Measurements from ENCODE around the gene EPHB1.
"Not testable (repeated sequence)": the region's sequence is repeated elsewhere in the genome, so short reads cannot be mapped to it uniquely, and the experiment has no call there.

EPHB1 gene

DNA sequence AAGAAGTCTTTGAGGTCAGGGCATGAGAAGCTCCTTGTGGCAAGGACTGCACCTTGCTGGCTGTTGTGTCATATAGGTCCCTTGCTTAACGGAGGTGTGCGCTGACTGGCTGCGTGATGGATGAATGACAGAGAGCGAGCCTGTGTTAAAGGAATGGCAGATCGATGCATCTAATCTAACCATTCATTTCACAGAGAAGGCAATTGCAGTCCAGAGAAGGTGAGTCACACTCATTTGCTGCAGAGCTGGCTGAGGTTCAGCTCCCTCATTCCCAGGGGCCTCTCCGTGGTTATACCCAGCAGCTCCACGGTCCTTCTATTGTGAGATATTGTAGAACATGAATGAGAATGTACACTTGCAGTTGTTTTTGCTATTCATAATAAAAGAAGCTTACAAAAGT lies 289.3 kb downstream of the EPHB1 start:
- peak; percentile 4 for DNase-seq (ENCODE audit: low read depth)

DNA sequence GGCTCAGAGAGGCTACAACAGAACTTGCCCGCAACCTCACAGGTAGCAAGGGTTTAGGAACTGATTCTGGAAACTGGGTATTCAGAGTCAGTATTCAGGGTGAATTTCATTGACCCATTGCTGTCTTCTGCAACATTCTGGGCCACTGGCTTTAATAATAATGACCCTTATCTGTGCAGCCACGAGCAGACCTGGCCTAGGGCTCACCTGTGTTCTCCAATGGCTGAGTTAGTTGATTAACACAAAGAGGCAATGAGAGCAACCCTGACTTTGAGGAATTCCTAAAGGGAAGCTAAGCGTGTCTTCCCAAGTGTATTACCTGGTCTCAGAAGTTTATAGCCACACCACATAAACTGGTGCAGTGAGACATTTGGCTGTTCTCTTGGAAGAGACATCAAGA lies 289.9 kb downstream of the EPHB1 start:
- DNase-seq (ENCODE audit: low read depth), result no peak

GRCh38 chr3:135085652-135086436 lies 290.8 kb downstream of the EPHB1 start:
- DNase-seq (ENCODE audit: low read depth), result no peak

- no peak for DNase-seq (ENCODE audit: low read depth)
Observed at GRCh38 chr3:135087782-135088181, 292.7 kb downstream of the EPHB1 start.

- no peak for DNase-seq (ENCODE audit: low read depth)
Observed at GRCh38 chr3:135089451-135089850, 294.4 kb downstream of the EPHB1 start.

DNA sequence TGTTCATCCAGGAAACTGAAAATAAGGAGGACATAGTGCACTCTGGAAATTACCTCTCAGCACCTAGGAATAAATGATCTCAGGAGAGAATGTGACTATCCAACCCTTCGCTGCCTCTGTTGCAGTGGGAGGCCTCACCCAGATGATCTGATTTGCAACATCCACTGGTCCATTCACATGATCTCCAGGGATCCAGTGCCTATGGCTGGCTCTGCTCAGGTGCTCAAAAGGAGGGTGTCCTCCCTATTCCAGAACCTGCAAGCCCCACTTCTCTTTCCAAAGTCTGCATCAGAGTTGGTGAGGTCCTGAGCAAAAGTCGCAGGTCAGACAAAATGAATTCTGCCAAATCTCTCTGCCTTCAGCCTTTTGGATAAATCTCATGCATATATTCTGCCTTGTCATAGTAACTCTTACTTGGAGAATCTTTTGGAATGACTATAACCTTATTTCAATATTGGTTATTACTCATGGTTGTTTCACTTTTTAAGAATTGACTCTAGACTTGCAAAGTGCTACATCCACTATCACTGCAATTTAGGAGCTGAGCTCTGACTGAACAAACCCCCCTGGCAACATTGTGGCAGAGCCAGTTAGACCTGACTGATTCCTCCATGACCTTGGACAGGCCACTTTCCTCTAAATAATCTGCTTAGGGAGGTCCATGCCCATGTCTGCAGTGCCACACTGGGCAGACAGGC lies 295.1 kb downstream of the EPHB1 start:
- no peak for DNase-seq (ENCODE audit: low read depth)

- no peak for DNase-seq (ENCODE audit: low read depth)
Observed at GRCh38 chr3:135091946-135092345, 296.9 kb downstream of the EPHB1 start.

DNA sequence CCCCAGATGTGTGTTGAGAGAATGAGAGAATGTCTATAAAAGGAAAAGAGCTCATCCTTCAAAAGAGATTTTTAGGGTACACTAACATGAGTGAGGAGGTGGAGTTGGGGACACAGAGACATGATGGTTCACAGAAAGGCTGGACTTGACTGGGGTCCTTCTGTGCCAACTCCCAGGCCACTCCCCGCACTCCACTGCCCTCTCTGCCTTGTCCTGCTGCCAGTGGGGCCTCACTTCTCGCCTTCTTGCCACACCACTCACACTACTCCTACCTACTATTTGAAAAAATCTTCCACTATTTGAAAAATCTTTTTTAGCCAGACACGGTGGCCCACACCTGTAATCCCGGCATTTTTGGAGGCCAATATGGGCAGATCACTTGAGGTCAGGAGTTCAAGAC lies 298.1 kb downstream of the EPHB1 start:
- DNase-seq (ENCODE audit: low read depth), result no peak

GRCh38 chr3:135097276-135097946 lies 302.4 kb downstream of the EPHB1 start:
- DNase-seq (ENCODE audit: low read depth), result no peak

DNA sequence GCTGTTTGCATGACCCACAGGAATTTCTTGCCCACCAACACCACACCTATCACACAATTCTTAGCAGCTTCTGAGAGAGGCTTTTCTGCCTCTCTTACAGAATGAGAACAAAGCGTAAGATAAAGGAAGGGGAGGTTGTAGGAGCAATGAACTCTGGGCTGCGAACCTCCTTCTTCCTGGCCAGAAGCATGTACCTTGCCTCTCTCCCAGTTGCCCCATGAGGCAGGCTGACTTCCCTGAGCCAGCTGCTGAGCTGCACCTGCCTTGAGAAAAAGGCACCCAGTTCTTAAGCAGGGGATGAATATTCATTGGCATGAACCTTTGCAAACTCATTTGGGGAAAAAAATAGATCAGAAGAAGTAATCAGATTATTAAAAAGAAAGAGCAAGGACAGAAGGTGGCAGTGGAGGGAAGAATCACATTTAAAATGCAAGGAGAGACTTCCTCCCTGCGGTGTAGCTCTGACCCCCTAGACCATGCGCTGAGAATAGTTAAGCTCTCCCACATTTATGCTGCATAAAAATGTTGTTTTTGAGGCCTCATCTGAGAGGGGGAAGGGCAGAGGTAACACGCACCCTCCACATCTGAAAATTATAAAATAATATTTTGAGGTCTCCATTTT lies 304.8 kb downstream of the EPHB1 start:
- DNase-seq (ENCODE audit: low read depth), result no peak

- no peak for DNase-seq (ENCODE audit: low read depth)
Observed at GRCh38 chr3:135100366-135100765, 305.3 kb downstream of the EPHB1 start.

- no peak for DNase-seq (ENCODE audit: low read depth)
Observed at GRCh38 chr3:135103917-135104316, 308.9 kb downstream of the EPHB1 start.

DNA sequence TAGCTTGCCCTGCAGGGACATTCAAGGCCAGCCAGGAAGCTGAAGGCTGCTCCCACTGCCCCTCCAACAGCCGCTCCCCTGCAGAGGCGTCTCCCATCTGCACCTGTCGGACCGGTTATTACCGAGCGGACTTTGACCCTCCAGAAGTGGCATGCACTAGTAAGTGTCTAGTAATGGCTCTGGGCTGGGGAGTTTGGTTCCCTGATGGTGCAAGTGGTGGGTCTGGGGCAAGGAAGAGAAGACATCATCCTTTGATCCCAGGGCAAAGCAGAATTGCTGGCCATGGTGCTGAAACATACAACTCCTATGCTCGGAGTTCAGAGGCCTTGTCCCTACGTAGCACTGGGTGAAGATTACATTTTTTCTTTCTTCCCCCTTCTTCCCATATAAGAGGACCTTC lies 311.4 kb downstream of the EPHB1 start:
- DNase-seq (ENCODE audit: low read depth), result peak; percentile 50

- DNase-seq (ENCODE audit: low read depth), result no peak
Observed at GRCh38 chr3:135107043-135107442, 312.0 kb downstream of the EPHB1 start.

DNA sequence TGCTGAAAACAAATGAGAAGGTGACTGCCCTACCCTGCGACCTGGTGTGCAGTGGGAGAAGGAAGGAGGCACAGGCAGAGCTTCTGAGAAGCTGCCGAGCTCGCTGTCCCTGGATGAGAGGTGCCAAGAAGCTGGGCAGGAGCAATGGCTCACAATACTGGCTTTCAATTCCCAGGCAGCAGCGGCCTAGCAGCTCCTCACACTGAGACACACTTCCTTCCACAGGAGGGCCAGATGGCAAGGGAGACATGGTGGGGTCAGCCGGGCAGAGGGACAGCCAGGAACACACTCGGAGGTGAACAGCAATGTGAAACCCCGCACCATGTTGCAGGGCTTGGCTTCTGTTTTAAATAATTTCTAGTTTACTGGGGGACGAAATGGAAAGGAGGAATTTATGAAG lies 314.6 kb downstream of the EPHB1 start:
- DNase-seq (ENCODE audit: low read depth), result no peak

GRCh38 chr3:135114551-135114950 lies 319.5 kb downstream of the EPHB1 start:
- DNase-seq (ENCODE audit: low read depth), result not testable (repeated sequence)

DNA sequence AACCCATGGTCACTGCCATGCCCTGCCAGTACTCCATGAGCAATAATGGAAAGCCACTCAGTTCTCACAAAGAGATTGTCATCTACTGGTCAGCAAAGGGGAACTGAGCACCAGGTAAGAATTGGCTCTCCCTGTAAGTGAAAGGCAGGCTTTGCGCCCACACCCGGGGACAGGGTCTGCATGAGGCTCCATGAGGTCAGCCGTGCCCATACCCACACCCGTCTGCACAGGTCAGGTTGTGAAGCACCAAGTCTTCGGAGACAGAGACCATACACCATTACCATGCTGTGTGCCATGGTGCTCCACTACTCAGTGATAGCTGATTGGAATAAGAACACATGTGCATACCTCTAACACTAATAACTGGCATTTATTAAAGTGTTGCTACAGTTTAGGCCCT lies 322.9 kb downstream of the EPHB1 start:
- no peak for DNase-seq (ENCODE audit: low read depth)

GRCh38 chr3:135118792-135119191 lies 323.7 kb downstream of the EPHB1 start:
- DNase-seq (ENCODE audit: low read depth), result no peak

DNA sequence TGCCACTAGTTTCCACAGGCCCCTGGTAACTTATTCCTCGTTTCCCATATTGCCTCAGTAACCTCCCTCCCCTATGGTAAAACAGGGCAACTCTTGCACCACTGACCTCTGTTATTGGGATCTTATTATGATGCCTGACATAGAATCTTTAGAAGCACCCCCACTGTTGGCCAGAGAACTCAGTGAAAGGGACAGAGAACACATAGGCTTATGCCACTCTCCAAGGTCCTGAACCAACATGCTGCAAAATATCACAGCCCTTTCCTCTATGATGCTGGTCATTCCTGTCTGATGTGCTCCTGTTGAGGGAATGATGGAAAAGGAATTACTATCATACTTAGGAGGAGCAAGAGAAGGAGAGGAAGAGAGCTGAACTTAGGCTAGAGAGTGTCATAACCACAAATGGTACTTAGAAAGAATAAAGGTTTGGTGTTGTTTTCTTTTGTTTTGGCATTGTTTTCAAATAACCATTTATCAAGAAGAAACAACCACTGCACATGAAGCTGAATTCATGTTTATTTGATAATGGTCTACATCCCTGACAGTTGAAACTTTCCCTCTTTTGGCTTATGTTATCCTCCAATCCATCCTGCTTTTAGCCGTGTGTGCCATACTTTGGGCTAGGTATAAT lies 330.2 kb downstream of the EPHB1 start:
- peak; percentile 53 for DNase-seq (ENCODE audit: low read depth)

GRCh38 chr3:135127946-135128470 lies 332.9 kb downstream of the EPHB1 start:
- no peak for DNase-seq (ENCODE audit: low read depth)

DNA sequence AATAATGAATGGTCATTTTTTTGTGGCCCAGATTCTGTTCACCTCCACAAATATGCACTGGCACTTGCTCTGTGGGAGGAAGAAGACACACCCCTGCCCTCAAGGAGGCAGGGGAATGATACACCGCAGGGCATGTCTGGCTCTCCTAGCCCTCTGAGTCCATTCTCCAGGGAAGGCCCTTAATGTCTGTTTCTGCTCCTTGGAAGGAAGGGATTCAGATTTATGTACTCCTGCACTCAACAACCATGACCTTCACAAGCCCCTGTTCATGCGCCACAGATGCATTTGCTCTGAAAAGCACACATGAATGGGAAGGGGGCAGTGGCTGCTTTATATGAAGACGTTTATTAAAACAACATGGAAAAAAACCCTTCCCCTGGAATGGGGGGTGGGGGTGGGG lies 333.8 kb downstream of the EPHB1 start:
- no peak for DNase-seq (ENCODE audit: low read depth)

GRCh38 chr3:135131290-135131689 lies 336.2 kb downstream of the EPHB1 start:
- no peak for DNase-seq (ENCODE audit: low read depth)
